DND-41 (cell line): ENCODE measurements around the gene PINK1.

Source experiments
- ATAC-seq: fragments of 200-7000 bp; cut with Tn5 transposase; 3 replicates; pipeline ENCODE4 v1.9.1; 2021; ENCODE audit warnings: low read depth; ENCODE audit not compliant: insufficient read depth
- DNase-seq: peaks from one replicate; pipeline ENCODE4 v3.0.0-alpha.2; 2020
- H2AFZ ChIP-seq: 2 replicates; pipeline ENCODE4 v1.6.0; 2012; ENCODE audit warnings: low read depth, low read length
- H3K27ac ChIP-seq: 2 replicates; pipeline ENCODE4 v1.5.1; 2012; ENCODE audit warnings: low read length, inconsistent platforms
- H3K27me3 ChIP-seq: fragments of 200-600 bp; sonication (generic); 2 replicates; pipeline ENCODE4 v1.6.0; 2012; ENCODE audit warnings: low read length, mild to moderate bottlenecking, inconsistent platforms; ENCODE audit not compliant: insufficient read depth, poor library complexity
- H3K36me3 ChIP-seq: 2 replicates; pipeline ENCODE4 v1.5.1; 2012; ENCODE audit warnings: low read length, inconsistent platforms; ENCODE audit not compliant: insufficient read depth
- H3K4me1 ChIP-seq: 2 replicates; pipeline ENCODE4 v1.5.1; 2012; ENCODE audit warnings: mild to moderate bottlenecking, low read length; ENCODE audit not compliant: insufficient read depth
- H3K4me2 ChIP-seq: 2 replicates; pipeline ENCODE4 v1.6.0; 2012; ENCODE audit warnings: mild to moderate bottlenecking, moderate library complexity, low read length, inconsistent platforms; ENCODE audit not compliant: insufficient read depth
- H3K4me3 ChIP-seq, 2 experiments: fragments of 200-600 bp in 1 of 2; shearing (Covaris generic) in 1 of 2; 2 replicates each; pipeline ENCODE4 v1.5.1; 2012 to 2016; ENCODE audit warnings: inconsistent platforms in 2 of 2, low read length in 2 of 2, mild to moderate bottlenecking in 2 of 2, low read depth in 1 of 2, moderate library complexity in 1 of 2
- H3K79me2 ChIP-seq: 2 replicates; pipeline ENCODE4 v1.6.0; 2012; ENCODE audit warnings: low read length, inconsistent platforms; ENCODE audit not compliant: insufficient read depth
- H3K9ac ChIP-seq: 2 replicates; pipeline ENCODE4 v1.6.0; 2012; ENCODE audit warnings: low read depth, mild to moderate bottlenecking, inconsistent platforms, low read length, moderate library complexity
- H3K9me3 ChIP-seq: 2 replicates; pipeline ENCODE4 v1.5.1; 2012; ENCODE audit warnings: low read length, moderate library complexity, mild to moderate bottlenecking, inconsistent platforms; ENCODE audit not compliant: insufficient read depth, severe bottlenecking
- H4K20me1 ChIP-seq: 2 replicates; pipeline ENCODE4 v1.6.0; 2012; ENCODE audit warnings: low read length; ENCODE audit not compliant: insufficient read depth
- CTCF ChIP-seq: IDR thresholded peaks from 2 replicates; pipeline ENCODE4 v1.5.1; 2012; ENCODE audit warnings: borderline replicate concordance, low read length, moderate library complexity, mild to moderate bottlenecking; ENCODE audit not compliant: poor library complexity, severe bottlenecking; ENCODE audit errors: extremely low read depth
- EZH2 ChIP-seq: IDR thresholded peaks from 3 replicates; pipeline ENCODE4 v1.6.1; 2012; ENCODE audit warnings: borderline replicate concordance, low read depth, mild to moderate bottlenecking, moderate library complexity, low read length, inconsistent platforms; ENCODE audit not compliant: severe bottlenecking

PINK1 gene

DNA sequence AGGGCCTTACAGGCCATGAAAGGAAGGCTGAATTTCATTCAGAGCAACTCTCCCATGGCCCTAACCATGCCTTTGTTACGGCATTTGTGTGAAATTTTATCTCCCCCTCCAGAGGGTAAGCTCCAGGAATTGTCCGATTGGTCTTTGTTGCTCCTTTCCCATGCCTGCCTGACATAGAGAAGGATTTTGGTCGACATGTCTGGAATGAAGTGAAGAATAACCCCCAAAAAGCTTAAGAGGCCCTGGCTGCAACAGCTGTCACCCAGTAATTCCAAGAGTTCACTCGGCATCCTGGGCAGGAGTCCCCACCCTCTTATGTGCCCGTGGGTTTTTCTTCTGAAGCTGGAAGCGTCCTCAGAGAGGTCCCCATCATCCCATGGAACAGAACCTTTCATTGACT is 23.7 kb upstream of the PINK1 start:
- no peak overlapping the region for H3K4me2 ChIP-seq

DNA sequence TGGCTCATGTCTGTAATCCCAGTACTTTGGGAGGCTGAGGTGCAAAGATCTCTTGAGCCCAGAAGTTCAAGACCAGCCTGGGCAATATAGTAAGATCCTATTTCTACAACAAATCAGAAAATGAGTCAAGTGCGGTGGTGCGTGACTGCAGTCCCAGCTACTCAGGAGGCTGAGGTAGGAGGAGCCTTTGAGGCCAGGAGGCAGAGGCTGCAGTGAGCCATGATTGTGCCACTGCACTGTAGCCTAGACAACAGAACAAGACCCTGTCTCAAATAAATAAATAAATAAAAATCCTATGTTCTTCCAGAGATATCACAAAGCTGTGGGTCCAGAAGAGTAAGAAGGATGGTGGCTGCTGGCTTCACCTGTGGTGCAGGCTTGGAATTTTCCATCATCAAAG is 22.3 kb upstream of the PINK1 start:
- Histone ChIP-seq H4K20me1 (no peaks in the 10 kb centered on the region), H3K4me2 (no peak overlapping the region), H3K4me3 (no peak overlapping the region), H3K27me3 (peaks cover 3% of the 10 kb centered on the region), H2AFZ (no peak overlapping the region), H3K4me1 (no peaks in the 10 kb centered on the region), H3K27ac (no peak overlapping the region), H3K79me2 (no peaks in the 10 kb centered on the region), H3K36me3 (no peaks in the 10 kb centered on the region), H3K9ac (no peak overlapping the region), H3K9me3 (no peaks in the 10 kb centered on the region)
- ATAC-seq (no peak), DNase-seq (no peak)
- TF ChIP-seq CTCF (no peak), EZH2 (no peak)

More for the DNA sequence above, 23.7 kb upstream of the PINK1 start:
- peaks cover 3% of the 10 kb centered on the region for H3K27me3 ChIP-seq
- ATAC-seq: no peak
- TF ChIP-seq EZH2: no peak
- no peak for TF ChIP-seq CTCF
- H4K20me1 ChIP-seq: no peaks in the 10 kb centered on the region
- no peak overlapping the region for H3K27ac ChIP-seq
- no peaks in the 10 kb centered on the region for H3K4me1 ChIP-seq
- no peaks in the 10 kb centered on the region for H3K79me2 ChIP-seq
- H3K9me3 ChIP-seq: no peaks in the 10 kb centered on the region
- H2AFZ ChIP-seq: no peak overlapping the region
- H3K4me3 ChIP-seq: no peak overlapping the region
- H3K36me3 ChIP-seq: no peaks in the 10 kb centered on the region
- no peak for DNase-seq
- no peak overlapping the region for H3K9ac ChIP-seq

GRCh38 chr1:20611652-20612051 is 21.6 kb upstream of the PINK1 start:
- H3K4me2 ChIP-seq: no peak overlapping the region
- no peaks in the 10 kb centered on the region for H4K20me1 ChIP-seq
- TF ChIP-seq CTCF: no peak
- TF ChIP-seq EZH2: no peak
- H3K9ac ChIP-seq: no peak overlapping the region
- DNase-seq: no peak
- H3K36me3 ChIP-seq: no peaks in the 10 kb centered on the region
- H3K4me1 ChIP-seq: no peaks in the 10 kb centered on the region
- H3K9me3 ChIP-seq: no peaks in the 10 kb centered on the region
- no peak overlapping the region for H2AFZ ChIP-seq
- no peak overlapping the region for H3K27ac ChIP-seq
- no peak overlapping the region for H3K4me3 ChIP-seq
- H3K27me3 ChIP-seq: peaks cover 3% of the 10 kb centered on the region
- H3K79me2 ChIP-seq: no peaks in the 10 kb centered on the region
- ATAC-seq: no peak

- Histone ChIP-seq H3K27me3 (peaks cover 3% of the 10 kb centered on the region), H3K36me3 (no peaks in the 10 kb centered on the region), H3K79me2 (no peaks in the 10 kb centered on the region), H3K4me2 (no peak overlapping the region), H3K4me3 (no peak overlapping the region), H4K20me1 (no peaks in the 10 kb centered on the region), H2AFZ (no peak overlapping the region), H3K9ac (no peak overlapping the region), H3K27ac (no peak overlapping the region), H3K4me1 (no peaks in the 10 kb centered on the region), H3K9me3 (no peaks in the 10 kb centered on the region)
- TF ChIP-seq EZH2: no peak
- TF ChIP-seq CTCF: no peak
- no peak for ATAC-seq
- DNase-seq: no peak
Measured at GRCh38 chr1:20612221-20612746, 21.0 kb upstream of the PINK1 start.
